Measurements from ENCODE around the gene CHRNA1. TPM values are rescaled to one million over a fixed set of nuclear protein-coding genes. Genes with fewer than 3 reads are reported as not detected.

The CHRNA1 gene
- total RNA-seq, 1 donor from 2014 or later, result not detected

GRCh38 chr2:174768557-174768956 lies 4.3 kb upstream of the CHRNA1 start:
- DNase-seq (ENCODE audit: low spot score, unreplicated experiment), result no peak
- no peak overlapping the region for H3K27ac Mint-ChIP-seq

GRCh38 chr2:174766271-174766670 lies 2.0 kb upstream of the CHRNA1 start:
- no peaks in the 10 kb centered on the region for H3K36me3 Mint-ChIP-seq (ENCODE audit: insufficient read depth)

More at GRCh38 chr2:174768557-174768956, 4.3 kb upstream of the CHRNA1 start:
- H3K4me3 Mint-ChIP-seq (ENCODE audit: low read depth), result no peak overlapping the region
- no peaks in the 10 kb centered on the region for H3K9me3 Mint-ChIP-seq (ENCODE audit: low read depth)
- peaks cover 1% of the 10 kb centered on the region for H3K4me1 Mint-ChIP-seq (ENCODE audit: low read depth)
- H3K27me3 Mint-ChIP-seq, result peaks cover 6% of the 10 kb centered on the region
- no peaks in the 10 kb centered on the region for H3K36me3 Mint-ChIP-seq (ENCODE audit: insufficient read depth)
- no peak for TF ChIP-seq CTCF (IDR thresholded peaks at IDR 0.05; ENCODE audit: unreplicated experiment)

GRCh38 chr2:174765576-174765975 lies 1.3 kb upstream of the CHRNA1 start:
- no peaks in the 10 kb centered on the region for H3K36me3 Mint-ChIP-seq (ENCODE audit: insufficient read depth)
- H3K4me3 Mint-ChIP-seq (ENCODE audit: low read depth), result no peak overlapping the region
- no peak for TF ChIP-seq CTCF (IDR thresholded peaks at IDR 0.05; ENCODE audit: unreplicated experiment)
- H3K9me3 Mint-ChIP-seq (ENCODE audit: low read depth), result no peaks in the 10 kb centered on the region
- no peak for DNase-seq (ENCODE audit: low spot score, unreplicated experiment)
- H3K4me1 Mint-ChIP-seq (ENCODE audit: low read depth), result peaks cover 2% of the 10 kb centered on the region
- H3K27ac Mint-ChIP-seq, result no peak overlapping the region
- H3K27me3 Mint-ChIP-seq, result peaks cover 6% of the 10 kb centered on the region

More at GRCh38 chr2:174766271-174766670, 2.0 kb upstream of the CHRNA1 start:
- no peaks in the 10 kb centered on the region for H3K9me3 Mint-ChIP-seq (ENCODE audit: low read depth)
- no peak for DNase-seq (ENCODE audit: low spot score, unreplicated experiment)
- H3K27me3 Mint-ChIP-seq, result peaks cover 6% of the 10 kb centered on the region
- no peak overlapping the region for H3K27ac Mint-ChIP-seq
- H3K4me3 Mint-ChIP-seq (ENCODE audit: low read depth), result no peak overlapping the region
- TF ChIP-seq CTCF (IDR thresholded peaks at IDR 0.05; ENCODE audit: unreplicated experiment), result no peak
- peaks cover 2% of the 10 kb centered on the region for H3K4me1 Mint-ChIP-seq (ENCODE audit: low read depth)

- Mint-ChIP-seq H3K4me1 (ENCODE audit: low read depth) (peaks cover 2% of the 10 kb centered on the region), H3K27ac (no peak overlapping the region), H3K9me3 (ENCODE audit: low read depth) (no peaks in the 10 kb centered on the region), H3K36me3 (ENCODE audit: insufficient read depth) (no peaks in the 10 kb centered on the region), H3K4me3 (ENCODE audit: low read depth) (no peak overlapping the region), H3K27me3 (peaks cover 4% of the 10 kb centered on the region)
- TF ChIP-seq CTCF (IDR thresholded peaks at IDR 0.05; ENCODE audit: unreplicated experiment), result no peak
- DNase-seq (ENCODE audit: low spot score, unreplicated experiment), result no peak
These were observed 492 bp downstream of the CHRNA1 start for GRCh38 chr2:174763780-174764179.

- Mint-ChIP-seq H3K4me3 (ENCODE audit: low read depth) (no peak overlapping the region), H3K4me1 (ENCODE audit: low read depth) (peaks cover 2% of the 10 kb centered on the region), H3K27me3 (no peaks in the 10 kb centered on the region), H3K9me3 (ENCODE audit: low read depth) (no peaks in the 10 kb centered on the region), H3K36me3 (ENCODE audit: insufficient read depth) (no peaks in the 10 kb centered on the region), H3K27ac (no peak overlapping the region)
- no peak for TF ChIP-seq CTCF (IDR thresholded peaks at IDR 0.05; ENCODE audit: unreplicated experiment)
- DNase-seq (ENCODE audit: low spot score, unreplicated experiment), result no peak
These were observed 1.8 kb downstream of the CHRNA1 start for GRCh38 chr2:174762464-174762863.

Measured in progenitor cell of endocrine pancreas (in vitro differentiated cells).